Measurements from ENCODE around the gene ULBP3. TPM values are rescaled to one million over a fixed set of nuclear protein-coding genes. Genes with fewer than 3 reads are reported as not detected.
A peak's percentile ranks its signal among the peaks of the same experiment; 100 is the strongest.
"Not testable (repeated sequence)": the region's sequence is repeated elsewhere in the genome, so short reads cannot be mapped to it uniquely, and the experiment has no call there.

The ULBP3 gene
- polyA plus RNA-seq, 4 donors, result 3.7 to 8.8 (median 7.6) TPM

- DNase-seq (ENCODE audit: low read depth in 4 of 4, low spot score in 3 of 4), result no peak
Observed at GRCh38 chr6:150018846-150019580, 49.9 kb downstream of the ULBP3 start.

GRCh38 chr6:150017186-150017521 lies 51.8 kb downstream of the ULBP3 start:
- not testable (repeated sequence) for DNase-seq (ENCODE audit: low read depth in 4 of 4, low spot score in 3 of 4)

DNA sequence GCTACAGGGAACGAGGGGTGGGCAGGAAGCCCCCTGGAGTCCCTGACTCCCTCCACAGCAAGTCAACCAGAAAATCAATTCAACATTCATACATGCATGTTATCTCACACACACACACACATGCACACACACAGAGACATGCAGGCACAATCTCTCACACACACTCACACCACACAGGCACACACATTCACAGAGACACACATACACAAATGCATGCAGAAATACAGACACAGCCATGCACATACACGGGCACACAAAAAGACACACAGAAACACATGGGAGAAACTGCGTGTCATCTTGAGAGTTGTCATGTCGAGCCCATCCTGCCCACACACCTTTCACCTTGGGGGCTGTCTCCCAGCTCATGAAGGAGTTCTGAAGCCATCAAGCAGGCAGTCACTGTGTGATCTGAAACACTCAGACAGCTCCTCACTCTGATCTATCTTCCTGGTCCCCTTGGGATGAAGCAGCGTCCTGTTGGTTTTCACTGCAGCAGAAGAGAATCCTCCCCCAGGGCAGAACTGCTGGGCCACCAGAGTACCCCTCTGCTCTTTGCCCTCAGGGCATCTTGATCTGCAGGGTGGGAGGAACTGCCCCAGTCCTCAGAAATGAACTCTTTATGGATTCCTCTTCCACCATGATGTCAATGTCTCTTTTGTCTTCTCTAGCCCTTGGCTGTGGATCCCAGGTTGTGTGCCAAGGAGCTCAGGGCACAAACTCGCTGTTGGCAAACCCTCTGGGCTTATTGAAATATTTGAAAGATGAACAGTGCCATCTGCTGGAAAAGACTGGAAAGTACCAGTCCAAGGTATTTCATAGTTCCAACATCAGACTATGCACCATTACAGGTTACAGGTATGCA lies 52.4 kb downstream of the ULBP3 start:
- peak in 2 of 4 donors; percentile 31 to 50 for DNase-seq (ENCODE audit: low read depth in 4 of 4, low spot score in 3 of 4)

- DNase-seq (ENCODE audit: low read depth in 4 of 4, low spot score in 3 of 4), result not testable (repeated sequence)
Observed at GRCh38 chr6:150015281-150016001, 53.5 kb downstream of the ULBP3 start.

- DNase-seq (ENCODE audit: low read depth in 4 of 4, low spot score in 3 of 4), result not testable (repeated sequence)
Observed at GRCh38 chr6:150014623-150015280, 54.2 kb downstream of the ULBP3 start.

GRCh38 chr6:150013785-150014622 lies 54.9 kb downstream of the ULBP3 start:
- not testable (repeated sequence) for DNase-seq (ENCODE audit: low read depth in 4 of 4, low spot score in 3 of 4)

DNA sequence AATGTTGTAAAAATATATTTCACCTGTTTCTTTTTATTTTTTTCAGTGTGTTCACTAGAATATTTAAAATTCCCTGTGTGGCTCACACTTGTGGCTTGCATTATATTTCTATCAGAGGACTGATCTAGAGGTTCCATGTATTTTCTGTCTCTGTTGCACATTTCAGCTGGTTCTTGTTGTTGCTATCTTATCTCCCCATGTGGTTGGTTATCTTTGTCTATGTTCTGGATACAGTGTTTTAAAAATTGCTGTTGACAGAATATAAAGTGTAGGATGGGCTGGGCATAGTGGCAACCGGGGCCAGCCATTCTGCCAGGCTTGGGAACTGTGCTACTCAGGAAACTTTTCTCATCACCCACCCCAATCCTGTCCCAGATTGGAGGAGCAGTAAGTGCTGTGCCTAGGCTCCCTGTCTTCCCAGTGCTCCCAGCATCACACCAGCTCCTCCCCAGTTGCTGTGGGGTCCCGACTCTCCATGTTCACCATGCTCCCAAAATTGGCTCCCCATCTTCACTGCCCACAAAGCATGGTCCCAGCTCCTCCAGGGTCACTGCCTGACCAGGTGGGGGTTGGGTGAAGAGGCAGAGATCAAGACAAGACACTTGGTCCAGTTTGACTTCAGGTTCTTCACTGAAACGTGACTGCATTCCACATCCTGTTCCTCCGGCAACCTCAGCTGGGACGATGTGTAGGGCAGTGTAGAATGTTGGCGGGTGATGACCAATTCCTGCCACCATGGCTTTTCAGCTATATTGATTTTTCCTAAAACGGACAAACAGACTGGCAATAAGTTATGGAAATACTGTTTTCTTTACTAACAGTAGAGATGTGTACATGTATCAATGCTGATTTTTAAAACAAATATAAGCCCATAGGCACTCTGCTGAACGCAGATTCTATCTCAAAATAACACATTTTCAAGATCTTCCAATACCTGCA lies 55.8 kb downstream of the ULBP3 start:
- DNase-seq (ENCODE audit: low read depth in 4 of 4, low spot score in 3 of 4), result not testable (repeated sequence)

Other genes with a start within 250 kb of the ULBP3 start
- 10 to 100 TPM; 33.3 to 49.1 (median 36.2) TPM for gene LRP11, start 204.8 kb downstream of the ULBP3 start, polyA plus RNA-seq (ENCODE audit: insufficient read length in 4 of 4)
- gene RAET1E, start 171.0 kb downstream of the ULBP3 start, polyA plus RNA-seq (ENCODE audit: insufficient read length in 4 of 4), result under 1 TPM in 3 of 4 donors, not detected in 1; 0.24 to 0.45 (median 0.44) TPM
- gene RAET1G, start 146.0 kb downstream of the ULBP3 start, polyA plus RNA-seq (ENCODE audit: insufficient read length in 4 of 4), result 1 to 10 TPM in 2 of 4 donors, under 1 TPM in 2; 0.38 to 1.5 (median 1.1) TPM
- gene ULBP2, start 127.1 kb downstream of the ULBP3 start, polyA plus RNA-seq (ENCODE audit: insufficient read length in 4 of 4), result under 1 TPM; 0.33 to 0.92 (median 0.52) TPM
- gene ULBP1, start 105.2 kb downstream of the ULBP3 start, polyA plus RNA-seq (ENCODE audit: insufficient read length in 4 of 4), result 1 to 10 TPM in 2 of 4 donors, under 1 TPM in 2; 0.76 to 2.0 (median 1.2) TPM
- not detected for gene RAET1L, start 43.6 kb downstream of the ULBP3 start, polyA plus RNA-seq (ENCODE audit: insufficient read length in 4 of 4)
- gene PPP1R14C, start 73.9 kb upstream of the ULBP3 start, polyA plus RNA-seq (ENCODE audit: insufficient read length in 4 of 4), result 10 to 100 TPM in 3 of 4 donors, under 1 TPM in 1; 0.81 to 23.4 (median 22.4) TPM